ENCODE measurements around the gene INKA1. TPM values are rescaled to one million over a fixed set of nuclear protein-coding genes. Genes with fewer than 3 reads are reported as not detected.

INKA1 gene
- total RNA-seq, 1 experiment from 2014 or later = 1.3 TPM

DNA sequence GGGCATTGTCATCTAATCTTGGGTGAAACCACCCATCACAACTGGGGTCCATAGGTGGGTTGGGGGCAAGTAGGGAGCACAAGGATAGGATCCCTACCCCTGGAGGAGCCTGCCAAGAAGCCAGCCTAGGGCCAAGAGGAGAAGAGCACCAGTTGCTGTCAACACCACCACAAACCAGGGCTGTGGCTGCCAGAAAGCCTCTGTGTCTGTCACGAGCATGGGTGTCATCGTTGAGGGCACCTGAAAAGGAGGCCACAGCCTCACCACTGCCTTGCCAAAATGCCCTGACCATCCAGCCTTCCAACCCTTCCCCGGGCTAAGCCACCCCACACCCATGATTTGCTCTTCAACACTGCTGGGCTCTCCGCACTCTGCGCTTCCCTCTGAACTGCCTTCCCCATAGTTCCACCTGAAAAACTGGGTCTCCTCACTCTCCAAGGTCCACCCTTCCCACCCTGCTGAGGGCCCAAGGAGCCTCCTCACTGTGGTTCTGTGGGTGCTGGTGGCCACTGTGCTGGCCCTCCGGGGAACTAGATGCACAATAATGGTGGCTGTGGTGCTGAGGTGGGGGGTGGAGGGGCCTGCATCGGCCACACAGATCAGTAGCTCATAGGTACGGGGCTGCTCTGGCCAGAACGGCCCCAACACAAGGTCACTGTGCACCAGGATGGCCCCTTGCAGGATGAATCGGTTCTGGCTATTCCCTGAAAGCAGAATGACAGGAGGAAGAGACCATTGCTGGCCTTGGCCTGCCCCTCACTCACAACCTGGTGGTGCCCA, 10.5 kb upstream of the INKA1 start:
- Histone ChIP-seq H3K4me1 (ENCODE audit: insufficient read depth, low read length) (no peaks in the 10 kb centered on the region), H4K20me1 (ENCODE audit: low read length) (no peaks in the 10 kb centered on the region), H3F3A (ENCODE audit: low read length, unreplicated experiment) (no peaks in the 10 kb centered on the region), H2AFZ (ENCODE audit: low read length) (no peak overlapping the region), H3K9me3 (ENCODE audit: low read length) (no peaks in the 10 kb centered on the region), H3K27ac (ENCODE audit: low read length) (no peak overlapping the region), H3K9ac (ENCODE audit: low read length) (no peak overlapping the region), H3K36me3 (ENCODE audit: low read depth, low read length) (no peaks in the 10 kb centered on the region), H3K4me2 (ENCODE audit: low read length) (no peak overlapping the region), H3K79me2 (ENCODE audit: low read length) (no peaks in the 10 kb centered on the region), H3K27me3 (ENCODE audit: low read length) (no peaks in the 10 kb centered on the region), H3K4me3 (ENCODE audit: low read length) (no peak overlapping the region), H3K9me2 (replicated peaks; ENCODE audit: low read length) (no peaks in the 10 kb centered on the region)
- ATAC-seq (no peak), DNase-seq (no peak)
- no TSS peak for BruUV-seq (replicated peaks)
- ChIA-PET CTCF (no interaction called here), POLR2A (ENCODE audit: unreplicated experiment) (interaction anchor here (0.6 kb wide), 1 partner anchor 323 kb away, joined by 3 read pairs; no protein-coding TSS in a partner anchor)
- intact Hi-C loops (cut with micrococcal nuclease) = no loop called here
- no peak for TF ChIP-seq EZH2phosphoT487 (IDR thresholded peaks at IDR 0.05; ENCODE audit: borderline replicate concordance, low read length)
- TF ChIP-seq EZH2 (IDR thresholded peaks at IDR 0.05; ENCODE audit: low read length, unreplicated experiment) = no peak
- TF ChIP-seq, protein P1, sequence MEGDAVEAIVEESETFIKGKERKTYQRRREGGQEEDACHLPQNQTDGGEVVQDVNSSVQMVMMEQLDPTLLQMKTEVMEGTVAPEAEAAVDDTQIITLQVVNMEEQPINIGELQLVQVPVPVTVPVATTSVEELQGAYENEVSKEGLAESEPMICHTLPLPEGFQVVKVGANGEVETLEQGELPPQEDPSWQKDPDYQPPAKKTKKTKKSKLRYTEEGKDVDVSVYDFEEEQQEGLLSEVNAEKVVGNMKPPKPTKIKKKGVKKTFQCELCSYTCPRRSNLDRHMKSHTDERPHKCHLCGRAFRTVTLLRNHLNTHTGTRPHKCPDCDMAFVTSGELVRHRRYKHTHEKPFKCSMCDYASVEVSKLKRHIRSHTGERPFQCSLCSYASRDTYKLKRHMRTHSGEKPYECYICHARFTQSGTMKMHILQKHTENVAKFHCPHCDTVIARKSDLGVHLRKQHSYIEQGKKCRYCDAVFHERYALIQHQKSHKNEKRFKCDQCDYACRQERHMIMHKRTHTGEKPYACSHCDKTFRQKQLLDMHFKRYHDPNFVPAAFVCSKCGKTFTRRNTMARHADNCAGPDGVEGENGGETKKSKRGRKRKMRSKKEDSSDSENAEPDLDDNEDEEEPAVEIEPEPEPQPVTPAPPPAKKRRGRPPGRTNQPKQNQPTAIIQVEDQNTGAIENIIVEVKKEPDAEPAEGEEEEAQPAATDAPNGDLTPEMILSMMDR (conservative IDR thresholded peaks at IDR 0.05; ENCODE audit: low read depth, low read length) = no peak

DNA sequence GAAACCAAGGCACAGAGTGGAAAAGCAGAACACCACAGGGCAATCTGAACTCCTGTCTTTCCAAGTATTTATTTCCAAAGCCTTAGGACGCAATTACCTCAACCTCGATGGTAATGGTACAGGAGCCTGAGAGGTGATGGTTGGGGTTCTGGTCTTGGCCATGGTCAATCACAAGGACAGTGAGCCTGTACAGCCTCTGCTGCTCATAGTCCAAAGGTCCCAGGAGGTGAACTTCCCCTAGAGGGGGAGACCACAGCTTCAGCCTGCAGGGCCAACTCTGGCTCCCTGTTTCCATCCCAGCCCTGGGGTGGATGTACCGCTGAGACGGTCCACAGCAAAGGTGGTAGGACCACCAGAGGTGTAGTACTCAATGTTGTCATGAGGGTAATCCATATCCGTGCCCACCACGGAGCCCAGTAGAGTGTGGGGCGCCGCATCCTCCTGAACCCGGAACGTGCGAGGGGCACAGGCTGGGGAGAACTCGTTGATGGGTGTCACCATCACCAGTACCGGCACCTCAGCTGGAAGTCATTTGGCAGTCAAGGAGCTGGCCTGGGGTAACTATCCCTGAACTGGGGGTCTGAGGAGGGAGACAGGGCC, 9.5 kb upstream of the INKA1 start:
- CTCF ChIA-PET = no interaction called here
- Histone ChIP-seq H3K27ac (ENCODE audit: low read length) (no peak overlapping the region), H3F3A (ENCODE audit: low read length, unreplicated experiment) (no peaks in the 10 kb centered on the region), H3K4me1 (ENCODE audit: insufficient read depth, low read length) (no peaks in the 10 kb centered on the region), H4K20me1 (ENCODE audit: low read length) (no peaks in the 10 kb centered on the region), H3K4me3 (ENCODE audit: low read length) (no peak overlapping the region), H3K9me3 (ENCODE audit: low read length) (no peaks in the 10 kb centered on the region), H3K79me2 (ENCODE audit: low read length) (no peaks in the 10 kb centered on the region), H3K36me3 (ENCODE audit: low read depth, low read length) (no peaks in the 10 kb centered on the region), H3K9me2 (replicated peaks; ENCODE audit: low read length) (no peaks in the 10 kb centered on the region), H3K9ac (ENCODE audit: low read length) (no peak overlapping the region), H3K27me3 (ENCODE audit: low read length) (no peaks in the 10 kb centered on the region), H3K4me2 (ENCODE audit: low read length) (no peak overlapping the region), H2AFZ (ENCODE audit: low read length) (no peak overlapping the region)
- ATAC-seq (no peak), DNase-seq (no peak)
- intact Hi-C loops (cut with micrococcal nuclease) = no loop called here
- TF ChIP-seq EZH2phosphoT487 (IDR thresholded peaks at IDR 0.05; ENCODE audit: borderline replicate concordance, low read length) = no peak
- TF ChIP-seq, protein P1 (conservative IDR thresholded peaks at IDR 0.05; ENCODE audit: low read depth, low read length) = no peak
- TF ChIP-seq EZH2 (IDR thresholded peaks at IDR 0.05; ENCODE audit: low read length, unreplicated experiment) = no peak
- no TSS peak for BruUV-seq (replicated peaks)
- POLR2A ChIA-PET (ENCODE audit: unreplicated experiment) = no interaction called here

DNA sequence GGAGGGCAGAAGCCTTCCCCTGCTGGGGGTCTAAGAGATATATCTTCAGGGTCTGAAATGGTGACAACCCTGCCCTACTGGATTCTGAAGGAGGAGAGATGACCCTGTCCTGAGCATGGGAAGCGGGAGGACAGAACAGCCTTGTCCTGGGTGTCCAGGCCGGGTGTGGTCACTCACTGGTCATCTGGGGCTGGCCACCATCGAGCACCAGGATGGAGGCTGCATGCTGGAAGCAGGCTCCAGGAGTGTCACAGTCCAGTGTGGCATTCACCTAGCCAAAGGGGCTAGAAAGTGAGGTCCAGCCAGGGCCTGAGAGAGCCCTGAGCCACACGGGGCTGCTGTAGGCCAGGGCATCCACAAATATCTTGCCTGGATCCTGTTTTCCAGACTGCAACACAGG, 8.6 kb upstream of the INKA1 start:
- TF ChIP-seq EZH2 (IDR thresholded peaks at IDR 0.05; ENCODE audit: low read length, unreplicated experiment) (no peak), EZH2phosphoT487 (IDR thresholded peaks at IDR 0.05; ENCODE audit: borderline replicate concordance, low read length) (no peak)
- TF ChIP-seq, protein P1 (conservative IDR thresholded peaks at IDR 0.05; ENCODE audit: low read depth, low read length) = no peak
- Histone ChIP-seq H3K4me2 (ENCODE audit: low read length) (no peak overlapping the region), H3F3A (ENCODE audit: low read length, unreplicated experiment) (no peaks in the 10 kb centered on the region), H3K79me2 (ENCODE audit: low read length) (no peaks in the 10 kb centered on the region), H3K9ac (ENCODE audit: low read length) (no peak overlapping the region), H3K27me3 (ENCODE audit: low read length) (no peaks in the 10 kb centered on the region), H2AFZ (ENCODE audit: low read length) (no peak overlapping the region), H3K36me3 (ENCODE audit: low read depth, low read length) (no peaks in the 10 kb centered on the region), H3K27ac (ENCODE audit: low read length) (no peak overlapping the region), H3K9me2 (replicated peaks; ENCODE audit: low read length) (no peaks in the 10 kb centered on the region), H4K20me1 (ENCODE audit: low read length) (no peaks in the 10 kb centered on the region), H3K4me1 (ENCODE audit: insufficient read depth, low read length) (peaks cover 4% of the 10 kb centered on the region), H3K4me3 (ENCODE audit: low read length) (no peak overlapping the region), H3K9me3 (ENCODE audit: low read length) (no peaks in the 10 kb centered on the region)
- ATAC-seq (no peak), DNase-seq (no peak)
- no TSS peak for BruUV-seq (replicated peaks)
- intact Hi-C loops (cut with micrococcal nuclease) = no loop called here
- POLR2A ChIA-PET (ENCODE audit: unreplicated experiment) = interaction anchor here (0.5 kb wide), 1 partner anchor 108 kb away, joined by 4 read pairs; no protein-coding TSS in a partner anchor
- CTCF ChIA-PET = no interaction called here

All from PC-3 (cell line).